T-helper 2 cell treated with Interferon-gamma antibody and Interleukin-4, amounts not matched to agents 100 ng/mL and 5 ng/mL, for 36 hours (primary cell): ENCODE results near the gene NDUFS2. TPM values are rescaled to one million over a fixed set of nuclear protein-coding genes. Genes with fewer than 3 reads are reported as not detected.

Source experiments
- intact Hi-C: fragments of 100-400 bp; cut with micrococcal nuclease; formaldehyde crosslinking; loops from one replicate; pipeline ENCODE4 v1.15.1; 2023
- total RNA-seq: library from RNA; stranded (reverse); gene quantifications from 2 replicates; pipeline ENCODE4 v1.2.3, GENCODE V29; 2022

The NDUFS2 gene
- total RNA-seq, 1 donor from 2014 or later: 83.0 TPM

DNA sequence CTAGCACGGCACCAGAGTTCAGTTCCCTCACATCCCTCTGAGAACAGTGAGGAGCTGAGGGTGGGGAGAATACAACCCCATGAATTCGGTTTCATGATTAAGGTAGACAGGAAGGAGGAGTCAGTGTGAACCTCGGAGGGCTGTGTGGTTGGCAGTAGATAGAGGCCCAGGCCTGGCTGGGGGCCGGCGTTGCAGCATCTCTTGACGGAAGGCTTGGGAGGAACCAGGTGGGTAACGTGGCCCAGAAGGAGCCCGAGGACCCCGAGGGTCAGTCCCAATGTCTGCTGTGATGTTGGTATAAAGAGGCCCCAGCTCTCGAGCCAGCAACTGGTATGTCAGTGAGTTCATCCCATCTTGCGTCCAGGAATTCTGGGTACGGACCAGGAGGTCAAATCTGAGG, 30.5 kb upstream of the NDUFS2 start:
- intact Hi-C loops: no loop called here

DNA sequence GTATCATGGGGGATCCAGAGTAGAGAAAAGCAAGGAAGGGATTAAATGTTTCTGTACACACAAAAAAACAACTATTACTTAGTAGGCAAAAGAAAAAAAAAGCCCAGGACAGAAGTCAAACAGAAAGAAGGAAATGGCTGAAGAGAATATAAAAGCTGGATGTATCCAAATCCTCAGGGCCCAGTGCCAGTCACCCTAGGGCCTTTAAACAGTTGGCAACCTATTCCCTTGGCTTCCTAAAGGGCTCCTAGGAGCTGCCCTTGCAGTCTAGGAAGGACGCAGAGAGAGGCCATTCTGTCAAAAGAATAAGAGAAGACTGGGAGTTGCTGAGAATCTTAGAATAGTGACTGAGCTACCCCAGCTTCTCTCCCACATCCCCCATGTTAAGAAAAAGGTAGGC, 29.8 kb upstream of the NDUFS2 start:
- intact Hi-C loops: no loop called here

DNA sequence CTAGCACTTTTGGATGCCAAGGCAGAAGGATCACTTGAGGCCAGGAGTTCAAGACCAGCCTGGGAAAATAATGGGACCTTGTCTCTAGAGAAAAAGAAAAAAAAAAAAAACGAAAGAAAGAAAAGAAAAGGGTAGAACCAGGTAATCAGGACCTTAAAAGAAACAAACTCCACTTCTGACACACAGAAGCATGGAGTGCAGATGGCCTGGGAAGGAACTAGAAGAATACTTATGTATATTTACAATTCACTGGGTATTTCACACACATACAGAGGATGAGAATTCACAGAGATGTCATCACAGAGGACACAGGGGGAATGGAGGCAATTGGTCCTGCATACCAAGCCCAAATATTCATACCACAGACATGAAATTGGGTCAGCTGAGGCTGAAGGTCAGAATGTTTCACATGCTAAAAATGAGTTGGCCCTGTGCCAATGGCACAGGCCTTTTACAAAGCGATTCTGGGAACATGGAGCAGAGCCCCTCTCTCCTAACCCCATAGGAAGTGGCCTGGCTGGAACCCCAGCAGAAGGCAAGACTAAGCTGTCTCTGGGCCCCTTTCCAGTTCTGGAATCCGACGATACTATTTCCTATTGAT, 29.3 kb upstream of the NDUFS2 start:
- intact Hi-C loops: no loop called here

DNA sequence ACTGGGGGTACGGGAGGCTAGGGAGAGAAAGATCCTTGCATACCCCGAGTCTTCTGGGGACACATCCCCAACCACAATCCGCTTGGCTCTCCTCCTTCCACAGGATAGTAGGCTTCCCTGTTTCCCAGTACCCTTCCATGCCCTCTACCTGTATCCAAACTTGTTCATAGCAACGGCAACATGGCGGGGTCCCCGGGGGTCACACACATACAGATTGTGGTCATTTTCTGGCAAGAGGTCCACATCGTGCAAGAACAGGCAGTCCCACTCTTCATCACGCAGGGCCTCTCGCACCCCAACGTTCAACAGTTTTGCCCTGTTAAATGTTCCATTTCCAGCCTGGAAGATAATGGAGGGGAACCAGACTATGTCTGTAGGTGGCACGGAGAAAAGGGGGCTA, 28.5 kb upstream of the NDUFS2 start:
- intact Hi-C loops: no loop called here

DNA sequence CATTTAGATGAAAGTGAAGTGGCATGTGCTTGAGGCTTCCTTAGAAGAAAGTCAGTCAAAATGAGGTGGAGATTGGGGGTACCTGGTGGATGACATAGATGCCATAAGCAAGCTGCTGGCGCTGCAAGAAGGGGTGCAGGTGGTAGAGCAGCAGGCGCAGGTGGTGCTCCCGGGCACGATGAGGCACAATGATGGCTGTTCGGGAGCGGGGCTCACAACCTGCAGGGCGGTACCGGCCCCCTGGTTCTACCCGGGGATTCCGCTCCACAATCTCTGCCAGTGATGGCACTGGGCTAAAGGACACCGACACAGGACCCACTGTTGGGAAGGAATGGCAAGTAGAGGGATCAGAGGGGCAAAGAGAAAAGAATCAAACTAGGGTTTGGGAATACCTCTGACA, 27.3 kb upstream of the NDUFS2 start:
- intact Hi-C loops: no loop called here

DNA sequence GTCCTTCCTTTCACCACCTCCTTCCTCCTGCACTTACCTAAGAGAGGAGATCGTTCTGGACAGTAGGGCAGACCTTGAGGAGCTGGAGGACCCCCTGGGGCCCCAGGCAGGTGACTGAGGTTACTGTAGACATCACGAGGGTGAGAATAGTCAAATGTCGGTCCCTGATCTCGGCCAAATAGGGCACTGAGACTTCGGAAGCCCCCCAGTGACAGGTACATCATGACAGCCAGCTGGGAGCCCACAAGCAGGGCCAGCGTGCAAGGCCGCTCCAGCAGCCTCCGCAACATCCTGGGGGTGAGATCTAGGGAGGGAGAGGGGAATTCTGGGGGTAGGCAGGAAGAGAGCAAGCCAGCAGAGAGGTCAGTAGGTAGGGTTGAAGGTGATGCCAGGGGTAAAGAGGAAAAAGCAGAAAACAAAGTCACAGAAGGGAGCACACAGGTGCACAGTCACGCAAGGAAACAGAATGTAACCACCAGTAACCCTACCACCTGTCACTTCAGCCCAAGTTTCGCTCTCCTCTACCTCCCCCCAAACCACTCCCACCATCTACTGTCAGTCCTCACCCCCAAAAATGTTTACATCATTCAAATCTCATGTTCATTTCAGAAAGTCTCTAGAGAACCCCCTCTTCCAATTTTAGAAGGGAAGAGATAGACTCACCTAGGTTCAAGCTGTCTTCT, 26.3 kb upstream of the NDUFS2 start:
- intact Hi-C loops: no loop called here

DNA sequence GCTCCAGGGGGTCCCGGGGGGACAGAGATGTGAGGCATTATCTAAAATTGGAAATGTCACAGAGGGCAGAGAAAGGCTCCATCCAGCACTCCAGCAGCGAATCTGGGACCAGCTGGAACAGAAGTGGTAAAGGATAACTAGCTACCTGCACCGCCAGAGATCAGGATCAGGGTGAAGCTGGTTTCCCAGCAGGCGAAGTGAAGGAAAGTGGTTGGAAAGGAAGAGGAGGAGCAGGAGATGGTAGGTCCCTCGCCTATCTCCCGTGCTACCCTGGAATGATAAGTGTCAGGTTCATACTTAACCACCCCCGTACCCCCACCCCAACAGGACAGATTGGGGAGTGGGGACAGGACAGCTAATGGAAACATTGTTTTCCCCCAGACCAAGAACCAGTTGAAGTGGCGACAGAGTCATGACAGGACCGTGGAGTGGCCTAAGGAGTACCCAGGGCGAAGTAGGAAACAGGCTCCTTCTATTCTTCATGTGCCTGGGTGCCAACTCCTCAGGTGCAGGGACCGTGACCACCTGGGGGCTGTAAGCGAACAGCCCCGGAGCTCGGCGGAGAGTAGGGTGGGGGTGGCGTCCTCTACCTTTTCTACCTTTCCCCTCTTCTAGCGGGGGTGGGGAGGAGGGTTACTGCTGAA, 25.6 kb upstream of the NDUFS2 start:
- intact Hi-C loops: loop anchor here (1.0 kb wide), 3 partner anchors 9 to 49 kb away; partner anchors contain the start of gene PPOX

DNA sequence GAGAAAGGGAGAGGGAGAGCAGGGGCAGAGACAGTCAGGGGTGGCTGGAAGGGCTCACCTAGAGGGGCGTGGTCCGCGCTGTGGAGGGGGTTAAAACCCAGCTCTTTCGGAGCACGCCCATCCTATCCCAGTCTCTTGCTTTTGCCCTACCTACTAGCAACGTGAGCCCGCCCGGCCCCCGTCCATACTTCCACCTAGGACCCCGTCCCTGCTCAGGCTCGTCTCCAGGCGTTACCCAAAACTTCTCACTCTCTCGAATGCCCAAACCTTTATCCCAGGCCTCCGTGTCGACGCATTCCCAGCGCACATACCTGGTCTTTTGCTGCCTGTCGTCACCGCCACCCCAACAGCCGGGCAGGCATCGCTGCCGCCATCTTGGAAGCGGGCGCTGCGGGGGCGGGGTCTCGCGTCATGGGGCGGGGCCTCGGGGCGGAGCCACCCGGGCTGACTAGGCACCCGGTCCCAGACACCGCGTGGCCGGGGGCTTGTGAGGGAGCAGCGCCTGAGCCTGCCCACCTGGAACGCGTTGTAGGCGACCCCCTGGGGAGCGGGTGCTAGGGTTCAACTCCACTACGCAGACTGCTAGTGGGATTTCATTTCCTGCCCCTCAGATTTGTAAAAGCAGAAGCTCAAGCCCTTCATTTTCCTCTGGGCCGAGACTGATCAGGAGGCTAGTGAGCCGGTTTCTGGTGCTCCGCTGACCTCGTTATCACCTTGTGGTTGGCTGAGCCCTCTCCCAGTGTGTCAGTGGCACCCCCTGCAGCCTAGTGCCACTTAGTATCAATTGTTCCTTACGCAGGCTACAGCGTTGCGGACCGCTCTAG, 24.8 kb upstream of the NDUFS2 start, which contains the start of gene B4GALT3:
B4GALT3 (minus strand) TSS at position 396 of the 824 bp plus-strand sequence. CDS start 1,447 bp downstream, outside the sequence.
- intact Hi-C loops: loop anchor here (1.0 kb wide), 3 partner anchors 8 to 48 kb away; partner anchors contain the start of gene PPOX

DNA sequence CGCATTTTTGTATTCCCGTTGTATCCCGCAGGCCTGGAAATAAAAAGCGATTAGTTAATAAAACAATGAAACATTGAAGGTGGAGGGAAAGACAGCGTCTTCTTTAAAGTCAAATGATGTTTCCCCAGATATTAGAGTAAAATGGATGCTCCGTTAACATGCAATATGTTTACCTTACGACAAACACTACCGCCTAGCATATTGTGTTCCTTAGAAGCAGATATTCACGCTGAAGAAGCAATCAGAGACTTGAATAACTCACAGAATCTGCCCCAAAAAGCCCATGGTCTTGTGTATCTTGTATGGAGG, 24.3 kb upstream of the NDUFS2 start:
- intact Hi-C loops: loop anchor here (1.0 kb wide), 3 partner anchors 7 to 47 kb away; partner anchors contain the start of gene PPOX

DNA sequence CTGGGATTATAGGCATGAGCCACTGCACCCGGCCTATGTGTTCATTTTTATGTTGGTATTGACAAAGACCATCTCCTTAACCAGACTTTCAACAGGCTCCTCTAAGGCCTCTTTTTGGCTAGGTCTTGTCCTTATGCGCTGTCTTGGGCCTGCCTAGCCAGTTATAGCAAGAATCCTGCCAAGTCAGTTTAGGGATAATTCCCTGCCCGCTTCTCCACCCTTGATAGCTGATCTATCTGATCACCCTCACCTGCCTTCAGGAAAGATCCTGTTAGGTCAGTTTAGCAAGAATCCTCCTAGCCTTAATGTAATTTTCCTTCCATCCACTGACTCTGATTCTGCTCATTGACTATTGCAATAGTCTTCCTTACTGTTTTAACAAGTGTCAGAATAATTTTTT, 22.5 kb upstream of the NDUFS2 start:
- intact Hi-C loops: no loop called here

DNA sequence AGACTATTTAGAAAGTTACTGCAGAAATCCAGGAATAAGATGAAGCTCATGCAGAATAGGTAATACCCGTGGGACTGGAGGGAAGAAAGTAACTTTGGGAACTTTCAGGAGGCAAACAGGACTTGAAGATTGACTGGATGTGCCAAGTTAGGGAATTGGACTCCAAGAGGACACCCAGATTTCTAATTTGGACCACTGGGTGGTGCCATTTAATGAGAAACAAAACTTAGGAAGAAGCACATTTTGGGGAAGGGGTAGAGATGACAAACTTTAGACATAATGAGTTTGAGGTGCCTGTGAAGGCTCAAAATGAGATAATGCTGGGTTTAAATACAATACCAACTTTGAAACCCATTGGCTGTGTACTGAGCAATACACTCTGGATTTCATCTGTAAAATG, 21.5 kb upstream of the NDUFS2 start:
- intact Hi-C loops: no loop called here

DNA sequence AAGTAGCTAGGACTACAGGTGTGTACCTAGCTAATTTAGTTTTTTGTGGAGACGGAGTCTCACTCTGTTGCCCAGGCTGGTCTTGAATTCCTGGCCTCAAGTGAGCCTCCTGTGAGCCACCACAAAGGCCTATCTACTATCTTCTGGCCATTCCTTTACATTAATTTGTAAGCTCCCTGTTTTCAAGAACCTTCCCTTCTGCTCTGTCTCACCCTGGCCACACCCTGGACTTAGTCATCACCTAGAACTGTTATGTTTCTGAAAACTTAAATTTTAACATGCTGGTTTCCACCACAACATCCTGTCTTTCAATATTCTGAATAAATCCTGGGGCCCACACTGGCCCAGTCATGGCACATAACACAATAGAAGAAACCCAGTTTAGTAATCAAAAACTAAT, 20.0 kb upstream of the NDUFS2 start:
- intact Hi-C loops: loop anchor here (1.0 kb wide), 1 partner anchor 10 kb away; no protein-coding TSS in a partner anchor

DNA sequence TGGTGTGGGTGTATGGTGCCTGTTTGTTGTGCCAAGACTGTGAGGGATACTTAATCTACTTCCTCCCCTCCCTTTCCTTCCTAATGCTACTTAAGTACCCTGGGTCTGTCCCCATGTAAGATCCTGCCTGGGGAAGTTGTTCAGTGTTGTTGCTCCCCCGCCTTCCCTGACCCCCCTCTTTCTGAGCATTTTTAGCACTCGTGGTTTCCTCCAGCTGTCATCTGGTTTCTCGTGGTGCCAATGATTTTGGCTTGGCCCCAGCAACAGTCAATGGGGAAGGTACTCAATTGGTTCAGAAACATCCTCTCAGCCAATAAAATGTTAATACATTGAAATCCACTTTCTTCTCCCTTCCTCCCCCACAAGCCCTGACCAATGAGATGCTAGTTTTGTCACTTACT, 16.9 kb upstream of the NDUFS2 start:
- intact Hi-C loops: loop anchor here (1.0 to 5.0 kb wide), 6 partner anchors 8 to 842 kb away; partner anchors contain the start of genes B4GALT3, COPA, MPZ and NCSTN

DNA sequence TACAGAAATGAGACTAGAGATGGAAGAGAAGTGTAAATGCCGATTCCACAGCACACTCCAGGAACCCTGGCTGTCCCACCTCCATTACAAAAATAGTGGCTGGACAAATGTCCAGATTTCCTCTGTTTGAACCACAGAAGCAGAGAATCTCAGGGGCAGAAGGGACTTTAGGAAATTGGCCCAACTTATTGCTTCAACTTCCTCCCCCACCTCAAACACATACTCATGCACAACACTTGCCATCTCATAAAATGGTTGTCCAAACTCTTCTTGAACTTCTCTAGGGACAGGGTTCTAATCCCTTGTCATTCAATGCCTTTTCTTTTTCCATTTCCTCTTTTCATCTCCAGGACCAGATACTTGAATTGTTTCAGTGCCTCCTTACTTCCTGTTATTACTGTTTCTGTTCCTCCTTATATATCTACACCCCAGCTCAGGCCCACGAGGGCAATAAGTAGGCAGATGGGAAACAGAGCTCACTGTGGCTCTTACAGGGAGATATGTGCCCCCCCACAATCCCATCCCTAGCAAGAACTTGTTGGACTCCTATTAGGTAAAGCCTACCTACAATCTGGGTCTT, 16.3 kb upstream of the NDUFS2 start:
- intact Hi-C loops: loop anchor here (1.0 to 5.0 kb wide), 6 partner anchors 9 to 843 kb away; partner anchors contain the start of genes B4GALT3, COPA, MPZ and NCSTN

DNA sequence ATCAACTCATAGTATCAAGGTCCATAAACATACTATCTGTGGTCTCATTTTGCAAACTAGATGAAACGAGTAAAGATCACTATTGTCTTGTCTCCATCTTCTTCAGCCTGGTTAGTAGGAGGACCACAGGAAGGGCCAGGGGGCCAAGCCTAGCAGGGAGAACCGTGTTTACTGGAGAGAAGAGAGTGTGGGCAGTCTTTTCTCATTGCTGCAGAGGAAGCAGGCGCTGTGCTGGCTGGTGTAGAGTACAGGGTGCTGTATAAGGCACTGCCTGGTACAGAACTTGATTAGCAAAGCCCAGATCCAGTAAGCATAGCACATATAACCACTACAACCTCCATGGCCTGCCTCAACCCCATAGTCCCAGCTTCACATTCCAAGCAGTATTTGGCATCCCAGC, 14.9 kb upstream of the NDUFS2 start:
- intact Hi-C loops: loop anchor here (5.0 kb wide), 1 partner anchor 120 kb away; the partner anchor contains the start of gene MPZ

DNA sequence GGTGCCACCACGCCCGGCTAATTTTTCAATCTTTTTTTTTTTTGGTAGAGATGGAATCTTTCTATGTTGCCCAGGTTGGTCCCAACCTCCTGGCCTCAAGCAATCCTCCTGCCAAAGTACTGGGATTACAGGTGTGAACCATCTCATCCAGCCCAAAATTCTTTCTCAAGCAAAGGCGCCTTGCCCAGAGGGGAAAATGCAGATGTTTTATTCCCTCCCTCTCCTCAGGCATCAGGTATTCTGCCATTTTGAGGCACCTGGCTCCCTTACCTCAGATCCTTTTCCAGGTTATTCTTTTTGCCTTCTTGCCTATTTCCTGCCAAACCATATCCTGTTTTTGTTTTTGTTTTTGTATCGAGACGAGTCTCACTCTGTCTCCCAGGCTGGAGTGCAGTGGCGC, 13.8 kb upstream of the NDUFS2 start:
- intact Hi-C loops: loop anchor here (5.0 kb wide), 1 partner anchor 119 kb away; the partner anchor contains the start of gene MPZ

DNA sequence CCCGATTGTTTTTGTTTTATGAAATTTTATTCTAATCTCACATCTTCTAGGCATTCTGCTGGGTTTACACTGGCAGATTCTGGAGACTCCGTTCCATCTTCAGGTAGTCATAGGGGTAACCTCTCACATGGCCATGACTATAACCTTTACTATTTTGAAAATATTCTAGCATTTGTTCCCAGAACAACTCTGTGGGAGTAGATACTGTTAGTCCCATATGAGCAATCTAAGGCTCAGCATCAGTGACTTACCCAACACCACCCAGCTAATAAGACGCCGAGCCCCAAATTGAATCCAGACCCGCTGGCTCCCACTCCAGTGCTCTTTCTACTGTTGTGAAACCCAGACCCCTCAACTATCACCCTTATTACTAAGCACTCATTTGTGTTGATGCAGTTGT, 13.1 kb upstream of the NDUFS2 start:
- intact Hi-C loops: loop anchor here (5.0 kb wide), 1 partner anchor 118 kb away; the partner anchor contains the start of gene MPZ

DNA sequence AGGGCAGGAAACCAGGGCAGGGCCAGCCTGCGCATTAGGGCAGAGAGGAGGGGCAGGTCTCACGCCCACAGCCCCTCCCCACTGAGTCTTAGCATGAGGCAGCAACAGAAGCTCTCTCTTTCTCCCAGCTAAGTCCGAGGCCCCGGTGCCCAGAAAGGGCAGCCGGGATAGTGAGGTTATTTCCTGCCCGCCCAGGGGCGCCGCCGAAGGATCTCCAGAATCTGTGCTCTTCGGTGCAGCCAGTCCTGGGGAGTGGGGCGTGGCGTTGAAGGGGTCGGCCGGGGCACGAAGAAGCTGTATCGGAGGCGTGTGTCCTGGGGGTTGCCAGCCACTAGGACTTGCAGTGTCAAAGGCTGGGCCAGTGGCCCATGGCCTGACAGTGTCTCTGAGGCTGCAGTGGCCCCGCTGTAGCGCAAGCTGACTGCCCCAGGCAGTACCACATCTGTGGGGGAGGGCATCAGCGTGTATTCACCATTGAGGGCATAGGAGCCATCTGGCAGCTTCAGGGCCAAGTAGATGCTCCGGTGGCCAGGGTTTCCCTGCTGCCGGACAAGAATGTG, 11.1 kb upstream of the NDUFS2 start:
- intact Hi-C loops: no loop called here

DNA sequence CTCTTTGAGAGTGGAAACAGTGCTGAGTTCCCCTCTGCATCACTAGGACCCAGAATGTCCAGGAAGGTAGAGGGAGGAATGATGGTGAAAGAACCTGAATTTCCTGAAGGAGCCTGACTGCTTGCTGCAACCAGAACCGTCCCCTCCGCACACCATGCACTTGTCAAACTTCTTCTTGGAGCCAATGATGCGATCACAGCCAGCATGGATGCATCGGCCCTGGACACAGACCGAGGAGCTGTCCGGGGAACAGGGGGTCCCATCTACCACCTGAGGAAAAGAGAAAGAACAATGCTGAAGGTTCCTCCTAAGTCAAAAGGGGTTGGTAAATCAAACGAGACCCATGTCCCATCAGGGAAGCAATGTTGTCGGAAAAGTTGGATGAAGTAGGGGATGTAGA, 10.2 kb upstream of the NDUFS2 start:
- intact Hi-C loops: loop anchor here (1.0 kb wide), 3 partner anchors 10 to 190 kb away; no protein-coding TSS in a partner anchor
